ENCODE data around the gene ARFGEF2.

DNA sequence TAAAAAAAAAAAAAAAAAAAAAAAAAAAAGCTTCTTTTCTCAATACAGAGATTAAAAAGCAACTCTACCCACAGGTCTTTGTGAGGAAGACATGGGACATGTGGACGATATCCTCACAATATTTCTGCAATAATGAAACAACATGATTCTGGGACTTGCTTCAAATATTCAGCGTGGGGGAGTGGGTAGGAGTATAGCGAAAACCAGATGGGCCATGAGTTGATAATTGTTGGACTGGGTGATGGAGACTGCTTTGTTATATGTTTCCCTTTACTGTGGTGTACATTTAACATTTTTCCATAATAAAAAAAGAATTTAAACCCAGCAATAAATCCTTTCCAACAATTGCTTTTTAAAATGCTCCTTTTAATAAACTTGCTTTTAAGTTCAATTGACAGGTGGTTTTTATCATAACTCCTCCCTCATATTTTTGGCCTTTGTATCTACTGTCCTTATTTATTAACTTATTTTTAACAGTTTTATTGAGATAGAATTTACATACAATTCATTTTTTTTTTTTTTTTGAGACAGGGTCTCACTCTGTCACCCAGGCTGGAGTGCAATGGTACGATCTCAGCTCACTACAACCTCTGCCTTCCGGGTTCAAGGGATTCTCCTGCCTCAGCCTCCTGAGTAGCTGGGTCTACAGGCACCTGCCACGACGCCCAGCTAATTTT is 40.4 kb upstream of the ARFGEF2 start:
- TF ChIP-seq, protein P1, sequence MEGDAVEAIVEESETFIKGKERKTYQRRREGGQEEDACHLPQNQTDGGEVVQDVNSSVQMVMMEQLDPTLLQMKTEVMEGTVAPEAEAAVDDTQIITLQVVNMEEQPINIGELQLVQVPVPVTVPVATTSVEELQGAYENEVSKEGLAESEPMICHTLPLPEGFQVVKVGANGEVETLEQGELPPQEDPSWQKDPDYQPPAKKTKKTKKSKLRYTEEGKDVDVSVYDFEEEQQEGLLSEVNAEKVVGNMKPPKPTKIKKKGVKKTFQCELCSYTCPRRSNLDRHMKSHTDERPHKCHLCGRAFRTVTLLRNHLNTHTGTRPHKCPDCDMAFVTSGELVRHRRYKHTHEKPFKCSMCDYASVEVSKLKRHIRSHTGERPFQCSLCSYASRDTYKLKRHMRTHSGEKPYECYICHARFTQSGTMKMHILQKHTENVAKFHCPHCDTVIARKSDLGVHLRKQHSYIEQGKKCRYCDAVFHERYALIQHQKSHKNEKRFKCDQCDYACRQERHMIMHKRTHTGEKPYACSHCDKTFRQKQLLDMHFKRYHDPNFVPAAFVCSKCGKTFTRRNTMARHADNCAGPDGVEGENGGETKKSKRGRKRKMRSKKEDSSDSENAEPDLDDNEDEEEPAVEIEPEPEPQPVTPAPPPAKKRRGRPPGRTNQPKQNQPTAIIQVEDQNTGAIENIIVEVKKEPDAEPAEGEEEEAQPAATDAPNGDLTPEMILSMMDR (IDR thresholded peaks at IDR 0.05; ENCODE audit: poor library complexity): no peak
- no peak for TF ChIP-seq EZH2phosphoT487 (IDR thresholded peaks at IDR 0.05; ENCODE audit: low read depth, severe bottlenecking, unreplicated experiment)
